Liver (tissue), 9 donors: ENCODE data around the gene ADGRA3. TPM values are rescaled to one million over a fixed set of nuclear protein-coding genes. Genes with fewer than 3 reads are reported as not detected.
A peak's percentile ranks its signal among the peaks of the same experiment; 100 is the strongest.

Source experiments
- DNase-seq: peaks from one replicate; pipeline ENCODE4 v3.0.0-alpha.2; 2017; ENCODE audit warnings: low spot score
- H3K27ac ChIP-seq, 2 donors: one replicate each; pipeline ENCODE4 v1.7.0; 2013; ENCODE audit warnings: inconsistent platforms in 2 of 2, low read length in 2 of 2, control low read depth in 1 of 2, low read depth in 1 of 2, mild to moderate bottlenecking in 1 of 2
- H3K27me3 ChIP-seq, 4 donors: one replicate each; pipeline versions ENCODE4 v1.6.1 to v1.7.0; 2013; ENCODE audit warnings: low read length in 3 of 4, inconsistent platforms in 1 of 4, mild to moderate bottlenecking in 1 of 4, moderate library complexity in 1 of 4; ENCODE audit not compliant: control insufficient read depth in 4 of 4, insufficient read depth in 4 of 4
- H3K36me3 ChIP-seq, 4 donors: one replicate each; pipeline versions ENCODE4 v1.6.1 to v1.7.0; 2013; ENCODE audit warnings: low read length in 3 of 4, mild to moderate bottlenecking in 3 of 4, low read depth in 1 of 4, moderate library complexity in 1 of 4; ENCODE audit not compliant: control insufficient read depth in 4 of 4, insufficient read depth in 3 of 4
- H3K4me1 ChIP-seq, 4 donors: one replicate each; pipeline versions ENCODE4 v1.6.1 to v1.7.0; 2013; ENCODE audit warnings: low read length in 3 of 4, mild to moderate bottlenecking in 3 of 4, moderate library complexity in 1 of 4; ENCODE audit not compliant: control insufficient read depth in 4 of 4, insufficient read depth in 4 of 4
- H3K4me3 ChIP-seq, 3 donors: one replicate each; pipeline versions ENCODE4 v1.6.1 to v1.7.0; 2013; ENCODE audit warnings: low read length in 3 of 3, control low read depth in 1 of 3, low read depth in 1 of 3, mild to moderate bottlenecking in 1 of 3
- H3K9ac ChIP-seq, 2 donors: one replicate each; pipeline ENCODE4 v1.7.0; 2013; ENCODE audit warnings: low read length in 2 of 2, mild to moderate bottlenecking in 2 of 2, moderate library complexity in 2 of 2, control low read depth in 1 of 2, low read depth in 1 of 2
- H3K9me3 ChIP-seq, 4 donors: one replicate each; pipeline versions ENCODE4 v1.6.1 to v1.7.0; 2013; ENCODE audit warnings: low read length in 3 of 4; ENCODE audit not compliant: control insufficient read depth in 4 of 4
- ATF3 ChIP-seq: IDR thresholded peaks from 2 replicates; pipeline ENCODE4 v1.6.1; 2016; ENCODE audit warnings: antibody characterized with exemption
- CTCF ChIP-seq: fragments of 150-350 bp; IDR thresholded peaks from 2 replicates; pipeline ENCODE4 v1.5.1; 2017; ENCODE audit warnings: improper control_type of control experiment, low read depth, low read length; ENCODE audit not compliant: missing input control
- EGR1 ChIP-seq, 2 donors: IDR thresholded peaks; 2 replicates each; pipeline ENCODE4 v1.6.1; 2016 to 2018; ENCODE audit warnings: antibody characterized with exemption in 2 of 2, low read depth in 2 of 2
- FOXA1 ChIP-seq: IDR thresholded peaks from 2 replicates; pipeline ENCODE4 v1.6.1; 2016; ENCODE audit warnings: antibody characterized with exemption
- FOXA2 ChIP-seq: IDR thresholded peaks from 2 replicates; pipeline ENCODE4 v1.6.1; 2016; ENCODE audit warnings: antibody characterized with exemption
- GABPA ChIP-seq, 2 donors: IDR thresholded peaks in 1 of 2; conservative IDR thresholded peaks in 1 of 2; 2 replicates each; pipeline ENCODE4 v1.6.1; 2016; ENCODE audit warnings: antibody characterized with exemption in 2 of 2, mild to moderate bottlenecking in 1 of 2, moderate library complexity in 1 of 2
- HNF4A ChIP-seq, 2 donors: conservative IDR thresholded peaks; 2 replicates each; pipeline ENCODE4 v1.6.1; 2016; ENCODE audit warnings: antibody characterized with exemption in 2 of 2, mild to moderate bottlenecking in 2 of 2
- HNF4G ChIP-seq: IDR thresholded peaks from 2 replicates; pipeline ENCODE4 v1.6.1; 2016; ENCODE audit warnings: antibody characterized with exemption
- JUND ChIP-seq, 2 donors: IDR thresholded peaks; 2 replicates each; pipeline ENCODE4 v1.6.1; 2016; ENCODE audit warnings: antibody characterized with exemption in 2 of 2
- MAX ChIP-seq: IDR thresholded peaks from 2 replicates; pipeline ENCODE4 v1.6.1; 2016; ENCODE audit warnings: antibody characterized with exemption
- NR2F2 ChIP-seq: IDR thresholded peaks from 2 replicates; pipeline ENCODE4 v1.6.1; 2016; ENCODE audit warnings: antibody characterized with exemption
- RAD21 ChIP-seq, 2 donors: IDR thresholded peaks; 2 replicates each; pipeline ENCODE4 v1.6.1; 2016; ENCODE audit warnings: antibody characterized with exemption in 2 of 2, mild to moderate bottlenecking in 2 of 2
- REST ChIP-seq: IDR thresholded peaks from 2 replicates; pipeline ENCODE4 v1.6.1; 2016; ENCODE audit warnings: antibody characterized with exemption, mild to moderate bottlenecking
- RXRA ChIP-seq, 2 donors: IDR thresholded peaks; 2 replicates each; pipeline ENCODE4 v1.6.1; 2017 to 2018; ENCODE audit warnings: antibody characterized with exemption in 2 of 2, mild to moderate bottlenecking in 1 of 2
- SP1 ChIP-seq: IDR thresholded peaks from 2 replicates; pipeline ENCODE4 v1.6.1; 2018; ENCODE audit warnings: antibody characterized with exemption, mild to moderate bottlenecking
- TAF1 ChIP-seq: conservative IDR thresholded peaks from 2 replicates; pipeline ENCODE4 v1.6.1; 2016; ENCODE audit warnings: antibody characterized with exemption, mild to moderate bottlenecking
- ZBTB33 ChIP-seq: IDR thresholded peaks from 2 replicates; pipeline ENCODE4 v1.6.1; 2016; ENCODE audit warnings: antibody characterized with exemption
- WGBS: extraction: QIAGEN DNeasy Blood & Tissue Kit; methylation state at CpG from one replicate; pipeline ENCODE4 v1.1.7; 2013; 5-methylcytosine and 5-hydroxymethylcytosine counted together
- polyA plus RNA-seq, 2 donors: library from polyadenylated mRNA; stranded (reverse) in 1 of 2; unstranded in 1 of 2; fragments of 200-250 nt in 1 of 2; fragments of >200 nt in 1 of 2; fragmentation: Nextera tagmentation in 1 of 2; extraction: Ambion mirVana in 1 of 2; gene quantifications; one replicate each; pipeline versions ENCODE4 v1.2.1 to v1.2.3, GENCODE V29; 2013 to 2015
- total RNA-seq, 2 donors: library from RNA; depleted of rRNA; stranded (reverse); fragments of >200 nt; gene quantifications; one replicate each; pipeline ENCODE4 v1.2.3, GENCODE V29; 2014
- donor health status: healthy.
- donor health status: healthy.
- donor health status: healthy.
- donor health status: healthy.
- donor health status: healthy.

Gene ADGRA3
- total and polyA plus RNA-seq, 4 donors = 15.2 to 239 (median 32.6) TPM

GRCh38 chr4:22471999-22472461 lies 43.8 kb downstream of the ADGRA3 start:
- peaks cover 0 to 3% (median under 1%) of the 10 kb centered on the region in 4 donors for H3K36me3 ChIP-seq
- H3K4me1 ChIP-seq = no peaks in the 10 kb centered on the region
- TF ChIP-seq JUND (IDR thresholded peaks at IDR 0.05) (no peak), SP1 (no peak), ZBTB33 (no peak), HNF4A (conservative IDR thresholded peaks at IDR 0.05) (no peak), NR2F2 (no peak), MAX (no peak), ATF3 (no peak), RAD21 (IDR thresholded peaks at IDR 0.05) (no peak), CTCF (no peak), REST (no peak), FOXA1 (no peak), FOXA2 (no peak), RXRA (IDR thresholded peaks at IDR 0.05) (no peak), TAF1 (no peak), GABPA (IDR thresholded peaks at IDR 0.05 in 1 of 2, conservative IDR thresholded peaks at IDR 0.05 in 1 of 2) (no peak), HNF4G (no peak), EGR1 (IDR thresholded peaks at IDR 0.05; ENCODE audit: low read depth in 2 of 2) (no peak)
- H3K4me3 ChIP-seq = no peak overlapping the region
- no peak overlapping the region for H3K9ac ChIP-seq
- WGBS = 89% methylated on average over 4 of the region's 4 CpGs
- no peak for DNase-seq
- H3K27ac ChIP-seq = no peak overlapping the region
- H3K27me3 ChIP-seq = no peaks in the 10 kb centered on the region
- no peaks in the 10 kb centered on the region for H3K9me3 ChIP-seq

GRCh38 chr4:22471419-22471818 lies 44.4 kb downstream of the ADGRA3 start:
- Histone ChIP-seq H3K9me3 (no peaks in the 10 kb centered on the region), H3K27ac (no peak overlapping the region), H3K4me3 (no peak overlapping the region), H3K4me1 (no peaks in the 10 kb centered on the region), H3K9ac (no peak overlapping the region), H3K36me3 (peaks cover 0 to 3% (median under 1%) of the 10 kb centered on the region in 4 donors), H3K27me3 (no peaks in the 10 kb centered on the region)
- TF ChIP-seq FOXA2 = no peak
- TF ChIP-seq FOXA1 = no peak
- TF ChIP-seq JUND (IDR thresholded peaks at IDR 0.05) = no peak
- TF ChIP-seq NR2F2 = no peak
- peak; percentile 30 to 31 for TF ChIP-seq HNF4A (conservative IDR thresholded peaks at IDR 0.05)
- no peak for DNase-seq
- 79% methylated on average over 4 of the region's 4 CpGs for WGBS
